Skeletal muscle cell (primary cell): ENCODE data around the gene HPCAL1.
A peak's percentile ranks its signal among the peaks of the same experiment; 100 is the strongest.
"Not testable (repeated sequence)": the region's sequence is repeated elsewhere in the genome, so short reads cannot be mapped to it uniquely, and the experiment has no call there.

ENCODE experiments used
- DNase-seq: peaks from one replicate; pipeline ENCODE4 v3.0.0-alpha.2; 2010; ENCODE audit warnings: low read depth
- H3K4me3 ChIP-seq: 2 replicates; pipeline ENCODE4 v1.5.1; 2011; ENCODE audit warnings: low read depth, mild to moderate bottlenecking, control low read depth, low read length, moderate library complexity

HPCAL1 gene

DNA sequence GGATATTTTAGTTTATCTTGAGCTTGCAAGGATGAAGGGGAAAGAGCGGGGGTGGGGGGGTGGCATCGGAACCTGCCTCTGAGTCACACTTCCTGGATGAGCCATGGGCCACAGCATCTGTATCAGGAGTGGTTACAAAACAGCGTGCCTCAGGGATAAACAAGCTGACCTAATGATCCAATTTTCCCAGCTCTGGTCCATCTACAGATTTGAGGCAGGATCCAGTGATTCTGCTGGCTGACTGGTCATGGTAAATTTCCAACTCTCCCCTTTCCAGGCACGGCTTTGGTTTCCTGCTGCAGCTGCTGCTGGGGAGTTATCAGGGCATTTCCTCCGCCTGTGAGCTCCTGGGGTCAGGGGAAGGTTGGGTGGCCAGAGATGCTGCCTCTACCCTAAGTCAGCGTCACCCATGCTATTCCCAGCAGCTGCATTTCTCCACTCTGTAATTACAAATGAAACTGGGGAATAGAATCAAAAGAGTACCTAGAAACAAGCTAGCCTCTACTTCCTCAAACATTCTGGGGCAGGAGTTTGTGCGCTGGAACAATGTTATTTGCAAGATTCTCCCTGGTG lies 4.7 kb upstream of the HPCAL1 start:
- H3K4me3 ChIP-seq, result no peak overlapping the region
- DNase-seq, result peak; percentile 82

DNA sequence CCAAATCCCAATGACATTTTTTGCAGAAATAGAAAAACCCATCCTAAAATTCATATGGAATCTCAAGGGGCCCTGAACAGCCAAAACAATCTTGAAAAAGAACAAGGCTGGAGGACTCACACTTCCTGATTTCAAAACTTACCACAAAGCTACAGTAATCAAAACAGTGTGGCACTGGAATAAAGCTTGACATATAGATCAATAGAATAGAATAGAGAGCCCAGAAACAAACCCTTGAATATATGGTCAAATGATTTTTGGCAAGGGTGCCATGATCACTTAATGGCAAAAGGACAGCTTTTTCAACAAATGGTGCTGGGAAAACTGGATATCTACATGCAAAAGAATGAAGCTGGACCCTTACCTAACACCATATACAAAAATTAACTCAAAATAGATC lies 3.9 kb upstream of the HPCAL1 start:
- not testable (repeated sequence) for DNase-seq, H3K4me3 ChIP-seq

DNA sequence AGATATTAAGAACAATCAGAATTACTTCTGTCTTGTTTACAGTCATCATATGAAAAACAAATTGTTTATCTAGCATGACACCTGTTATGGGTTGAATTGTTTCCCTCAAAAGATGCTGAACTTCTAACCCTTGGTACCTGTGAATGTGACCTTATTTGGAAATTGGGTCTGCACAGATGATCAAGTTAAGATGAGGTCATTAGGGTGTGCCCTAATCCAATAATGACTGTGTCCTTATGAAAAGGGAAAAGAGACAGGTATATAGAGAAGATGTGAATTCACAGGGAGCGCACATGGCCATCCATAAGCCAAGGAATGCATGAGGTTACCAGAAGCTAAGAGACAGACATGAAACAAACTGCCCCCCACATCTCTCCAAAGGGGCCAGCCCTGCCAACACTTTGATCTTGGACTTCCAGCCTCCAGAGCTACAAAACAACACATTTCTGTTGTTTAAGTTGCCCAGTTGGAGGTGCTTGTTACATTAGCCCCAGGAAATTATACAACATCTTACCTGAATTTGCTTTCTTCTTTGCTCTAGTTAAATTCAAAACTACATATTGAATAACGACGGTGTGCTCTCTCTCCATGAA lies 2.3 kb upstream of the HPCAL1 start:
- no peak for DNase-seq

DNA sequence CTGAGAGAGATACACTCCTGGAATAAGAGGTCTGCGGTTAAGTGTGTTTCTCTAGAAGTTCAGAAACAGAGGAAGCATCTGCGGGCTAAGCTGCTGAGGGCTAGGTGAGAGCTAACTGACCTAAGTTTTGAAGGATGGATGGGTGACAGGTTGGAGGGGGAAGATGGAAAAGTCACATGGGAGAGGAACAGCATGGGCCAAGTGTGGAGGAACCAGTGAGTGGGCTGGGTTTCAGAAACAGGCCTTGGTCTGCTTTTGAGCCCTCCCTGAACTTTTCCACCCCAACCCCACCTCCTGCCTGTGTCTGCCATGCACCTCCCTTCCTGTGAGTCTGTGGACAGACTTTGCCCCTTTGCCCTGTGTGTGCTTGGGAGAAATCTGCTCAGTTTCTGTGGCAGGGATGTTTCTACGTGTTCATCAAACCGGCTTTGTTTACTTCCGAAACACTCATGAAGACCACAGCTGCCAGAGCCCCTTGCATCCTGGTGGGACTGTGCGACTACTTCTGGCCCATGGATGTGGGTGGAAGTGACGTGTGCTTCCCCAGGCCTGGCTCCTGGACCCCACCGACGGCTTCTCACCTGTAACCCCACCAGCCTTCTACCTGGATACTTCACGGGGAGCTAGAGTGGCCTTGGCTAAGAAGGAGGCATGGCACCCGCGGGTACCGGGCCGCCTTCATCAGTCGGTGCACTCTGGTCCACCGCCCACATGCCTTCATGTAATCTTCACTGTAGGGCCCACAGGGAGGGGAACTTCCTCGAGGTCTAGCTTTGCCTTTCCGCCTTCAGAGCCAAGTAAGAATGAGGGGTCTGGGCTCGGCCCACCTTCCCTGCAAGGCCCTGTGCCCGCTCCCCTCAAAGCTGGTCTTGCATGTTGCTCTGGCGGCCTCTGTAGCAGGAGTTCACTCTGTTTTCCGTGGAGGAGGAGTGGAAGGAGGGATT lies 1.4 kb upstream of the HPCAL1 start:
- no peak overlapping the region for H3K4me3 ChIP-seq
- no peak for DNase-seq

More for the DNA sequence above, 2.3 kb upstream of the HPCAL1 start:
- H3K4me3 ChIP-seq, result no peak overlapping the region

DNA sequence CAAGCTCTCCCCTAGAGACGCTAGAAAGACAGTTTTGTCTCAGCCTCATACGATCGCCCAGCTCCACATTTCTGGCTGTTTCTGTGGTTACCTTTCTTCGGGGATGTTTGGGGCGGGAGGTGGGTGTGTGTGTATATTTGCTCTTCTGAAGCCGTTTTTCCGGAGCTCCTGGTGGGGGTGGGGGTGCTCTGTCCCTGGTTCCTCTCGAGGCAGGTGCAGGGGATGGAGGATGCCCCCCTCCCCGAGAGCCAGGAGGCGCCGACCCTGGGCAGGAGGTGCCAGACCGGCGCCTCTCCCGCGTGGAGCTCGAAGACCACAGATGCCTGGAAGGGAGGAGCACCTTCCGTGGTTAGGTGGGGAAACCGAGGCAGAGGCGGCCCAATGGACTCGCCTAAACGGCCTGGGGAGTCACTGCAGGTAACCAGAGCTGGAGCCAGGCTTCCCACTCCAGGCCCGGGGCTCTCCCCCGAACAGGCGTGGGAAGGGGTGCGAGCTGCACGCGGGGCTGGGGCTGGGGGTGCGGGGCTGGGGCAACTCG lies 694 bp upstream of the HPCAL1 start:
- no peak for DNase-seq
- H3K4me3 ChIP-seq, result peak overlapping the region; percentile 74

DNA sequence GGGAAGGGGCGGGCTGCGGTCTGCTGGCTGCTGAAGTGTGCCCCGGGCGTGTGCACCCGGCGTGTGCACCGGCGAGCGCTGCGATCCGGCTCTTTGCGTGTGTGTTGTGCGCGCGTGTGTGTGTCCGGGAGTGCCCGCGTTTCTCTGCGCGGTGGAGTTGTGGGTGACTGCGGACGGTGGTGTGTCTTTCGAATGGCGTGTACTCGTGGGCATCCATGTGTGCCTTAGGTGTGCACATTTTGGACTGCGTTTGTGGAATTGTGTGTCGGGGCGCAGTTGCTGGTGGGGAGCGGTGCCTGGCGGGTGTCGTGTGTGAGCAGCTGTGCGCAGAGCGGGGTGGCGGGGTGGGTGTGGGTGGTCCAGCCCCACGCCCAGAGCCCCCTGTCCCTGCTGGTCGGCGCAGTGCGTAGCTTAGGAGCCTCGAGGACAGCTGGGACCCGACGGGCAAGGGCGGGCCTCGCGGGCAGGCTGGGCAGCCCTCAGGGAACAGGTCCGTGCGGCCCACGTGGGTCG lies 533 bp downstream of the HPCAL1 start:
- DNase-seq, result no peak
- peak overlapping the region; percentile 74 for H3K4me3 ChIP-seq

DNA sequence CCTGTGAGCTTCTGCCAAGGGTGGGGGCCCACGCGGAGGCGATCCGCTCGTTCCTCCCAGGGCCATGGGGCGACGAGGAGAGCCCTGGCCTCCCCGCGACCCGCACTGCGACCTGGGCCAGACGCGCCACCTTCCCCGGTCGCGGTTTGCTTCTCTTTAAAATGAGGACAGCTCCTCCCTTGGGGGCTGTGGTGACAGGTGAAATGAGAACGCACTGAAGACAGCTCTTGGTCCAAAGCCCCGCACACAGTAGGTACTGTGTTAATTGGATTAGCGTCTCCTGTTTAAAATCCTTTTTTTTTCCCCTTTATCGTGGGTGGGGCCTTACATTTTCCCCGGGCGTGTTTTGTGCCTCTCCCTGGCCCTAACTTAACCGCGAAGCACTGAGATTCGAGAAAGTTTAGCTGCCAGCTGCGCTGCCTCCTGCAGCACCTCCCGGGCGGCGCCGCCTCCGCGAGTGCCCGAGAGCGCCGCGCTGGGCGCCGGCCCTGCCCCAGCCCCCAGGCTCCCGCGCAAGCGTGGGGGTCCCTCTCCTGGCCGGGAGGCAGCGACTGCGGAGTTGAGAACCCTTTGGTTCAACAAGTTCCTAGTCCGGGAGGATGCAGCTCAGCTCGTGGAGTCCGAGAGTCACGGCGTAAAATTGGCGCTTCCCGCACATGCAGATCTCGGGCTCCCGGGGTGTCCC lies 1.1 kb downstream of the HPCAL1 start:
- DNase-seq, result peak; percentile 21
- H3K4me3 ChIP-seq, result peak overlapping the region; percentile 74

DNA sequence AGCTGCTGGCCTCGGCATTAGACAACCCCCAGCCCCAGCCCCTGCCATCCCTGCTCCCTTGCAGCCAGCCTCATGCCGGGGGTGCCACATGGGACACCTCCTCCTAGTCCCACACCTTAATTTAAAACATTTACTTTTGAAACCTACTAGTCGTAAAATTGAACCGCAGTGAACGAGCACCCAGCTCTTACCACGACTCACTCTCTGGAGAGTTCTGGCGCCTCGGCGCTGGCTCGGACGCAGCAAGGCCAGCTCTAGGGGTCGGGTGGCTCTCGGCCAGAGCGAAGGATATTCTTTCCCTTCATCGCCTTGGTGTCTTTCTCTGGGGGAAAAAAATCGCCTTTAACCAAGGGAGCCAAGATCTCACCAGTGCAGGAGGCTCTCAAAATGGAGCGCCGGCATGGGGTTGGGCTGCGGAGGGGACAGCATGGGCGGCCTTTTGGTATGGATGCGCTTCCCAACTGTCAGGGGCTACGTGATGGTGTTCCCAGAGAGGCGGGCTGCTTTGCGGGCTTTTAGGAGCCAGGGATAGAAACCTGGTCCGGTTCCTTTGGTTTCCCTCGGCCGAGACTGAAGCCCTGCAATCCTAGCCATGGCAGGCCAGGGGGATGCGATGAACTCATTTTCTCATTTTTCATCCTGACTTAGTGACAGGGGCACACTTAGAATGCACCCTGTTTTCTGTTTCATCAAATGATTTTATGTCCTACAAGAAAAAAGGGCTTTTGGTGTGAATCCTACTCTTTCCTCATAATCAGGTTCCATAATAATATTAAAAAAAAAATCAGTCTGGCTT lies 2.0 kb downstream of the HPCAL1 start:
- no peak for DNase-seq

DNA sequence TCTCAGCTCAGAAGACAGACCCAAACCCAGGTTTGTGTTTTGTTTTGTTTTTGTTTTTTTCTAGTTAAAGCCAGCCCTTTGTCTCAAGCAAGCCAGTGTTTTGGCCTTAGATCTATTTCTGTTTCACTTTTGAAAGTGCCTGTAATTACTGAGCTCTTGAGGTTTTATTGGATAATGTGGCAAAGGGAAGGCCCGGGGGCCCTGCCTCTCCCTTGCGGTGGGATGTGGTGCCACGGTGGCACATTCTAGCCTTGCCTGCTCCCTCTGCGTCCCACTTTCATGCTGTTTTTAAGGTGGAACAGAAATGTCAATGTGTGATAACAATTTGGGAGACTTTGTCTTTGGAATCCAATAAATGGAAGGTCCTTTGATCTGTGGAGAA lies 2.5 kb downstream of the HPCAL1 start:
- DNase-seq, result no peak
- no peak overlapping the region for H3K4me3 ChIP-seq

More for the DNA sequence above, 2.0 kb downstream of the HPCAL1 start:
- peak overlapping the region; percentile 74 for H3K4me3 ChIP-seq

DNA sequence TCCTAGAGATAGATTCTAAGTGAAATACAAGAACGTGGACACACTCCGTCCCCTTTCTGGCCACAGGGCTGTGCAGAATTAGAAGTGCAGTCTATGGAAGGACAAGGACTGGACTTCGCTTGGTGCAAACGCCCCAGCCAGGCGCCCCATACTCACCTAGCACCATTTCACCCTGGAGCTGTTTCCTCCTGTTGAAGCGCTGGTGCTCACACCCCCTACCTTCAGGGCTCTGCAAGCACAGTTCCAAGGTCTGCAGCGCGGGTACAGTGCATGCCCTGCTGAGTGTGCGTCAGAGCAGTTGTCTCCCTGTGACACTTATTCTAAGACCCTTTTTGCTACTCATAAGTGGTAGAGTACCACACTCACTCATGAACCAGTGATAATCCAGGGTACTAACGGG lies 3.0 kb downstream of the HPCAL1 start:
- no peak for DNase-seq
- no peak overlapping the region for H3K4me3 ChIP-seq

DNA sequence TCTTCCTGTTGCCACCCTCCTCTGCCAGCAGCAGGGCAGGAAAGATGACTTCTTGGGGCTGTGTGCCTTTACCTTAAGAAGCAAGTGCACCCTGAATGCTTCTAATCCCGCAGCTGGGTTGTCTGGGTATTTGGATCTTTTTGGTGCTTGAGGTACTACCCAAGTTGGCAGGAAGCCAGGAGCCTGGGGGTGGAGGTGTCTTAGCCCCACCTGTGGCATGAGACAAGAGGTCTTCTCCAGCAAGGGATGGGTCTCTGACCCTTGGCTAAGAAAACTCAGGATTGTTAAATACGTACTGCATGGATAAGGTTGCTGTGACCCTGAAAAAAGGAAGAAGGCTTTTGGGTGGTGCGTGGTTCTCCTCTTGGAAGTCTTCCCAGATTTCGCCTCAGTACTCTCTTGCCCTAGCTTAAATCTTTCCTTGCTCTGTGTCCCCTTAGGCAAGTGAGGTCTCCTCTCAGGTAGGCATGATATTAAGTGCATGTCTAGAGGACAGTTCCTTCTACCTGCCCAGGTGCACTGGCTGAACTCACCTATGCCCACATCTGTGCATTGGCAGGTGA lies 4.3 kb downstream of the HPCAL1 start:
- no peak overlapping the region for H3K4me3 ChIP-seq
- no peak for DNase-seq

DNA sequence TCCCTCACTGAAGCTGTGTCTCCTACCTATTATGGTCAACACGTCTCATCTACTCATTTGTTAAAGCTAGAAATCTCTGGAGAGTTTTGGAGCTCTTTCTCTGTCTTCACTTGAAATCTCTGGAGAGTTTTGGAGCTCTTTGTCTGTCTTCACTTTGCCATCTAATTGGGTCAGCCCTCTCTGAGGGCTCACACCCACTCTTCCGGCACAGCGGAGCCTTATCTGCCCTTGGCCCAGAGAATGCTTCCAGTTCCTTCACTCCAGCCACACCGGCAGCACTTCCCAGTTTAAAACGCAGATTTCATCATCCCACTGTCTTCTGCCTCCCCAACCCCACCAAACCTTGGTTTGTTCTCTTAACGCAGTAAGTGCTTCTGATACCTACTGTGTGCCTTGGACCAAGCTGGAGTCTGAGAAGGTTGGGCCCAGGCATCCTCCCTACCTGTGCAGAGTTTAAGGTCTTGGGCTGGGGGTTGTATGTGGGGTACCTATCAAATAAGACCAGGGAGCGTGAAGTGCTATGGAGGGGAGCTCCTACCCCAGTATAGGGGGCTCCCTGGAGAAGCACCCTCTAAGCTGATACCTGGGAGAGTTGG lies 5.0 kb downstream of the HPCAL1 start:
- DNase-seq, result no peak
- H3K4me3 ChIP-seq, result no peak overlapping the region

DNA sequence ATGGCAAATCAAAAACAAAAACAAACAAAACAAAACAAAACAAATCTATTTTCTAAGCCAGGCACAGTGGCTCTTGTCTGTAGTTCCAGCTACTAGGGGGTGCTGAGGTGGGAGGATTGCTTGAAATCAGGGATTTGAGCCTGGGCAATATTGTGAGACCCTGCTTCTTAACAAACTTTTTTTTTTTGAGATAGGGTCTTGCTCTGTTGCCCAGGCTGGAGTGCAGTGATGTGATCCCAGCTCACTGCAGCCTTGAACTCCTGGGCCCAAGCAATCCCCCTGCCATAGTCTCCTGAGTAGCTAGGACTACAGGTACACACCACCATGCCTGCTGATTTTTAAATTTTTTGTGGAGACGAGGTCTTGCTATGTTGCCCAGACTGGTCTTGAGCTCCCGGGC lies 6.2 kb downstream of the HPCAL1 start:
- H3K4me3 ChIP-seq, result no peak overlapping the region
- no peak for DNase-seq

DNA sequence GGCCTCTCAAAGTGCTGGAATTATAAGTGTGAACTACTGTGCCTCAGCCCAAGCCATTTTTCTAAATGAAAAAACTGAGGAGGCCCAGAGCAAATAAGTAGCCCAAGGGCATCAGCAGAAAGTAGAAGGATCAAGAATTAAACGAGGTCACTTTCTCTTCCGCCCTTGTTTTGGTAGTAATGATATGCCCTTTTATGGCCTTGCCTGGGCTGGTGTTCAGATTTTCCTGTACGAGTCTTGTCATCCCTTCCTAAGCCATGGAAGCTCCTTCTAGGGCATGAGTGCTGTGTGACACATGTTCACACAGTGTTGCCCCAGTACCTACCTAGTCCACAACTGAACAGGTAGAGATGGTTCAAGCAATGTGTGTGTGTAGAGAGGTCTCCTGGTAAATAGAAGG lies 6.6 kb downstream of the HPCAL1 start:
- H3K4me3 ChIP-seq, result no peak overlapping the region
- no peak for DNase-seq

DNA sequence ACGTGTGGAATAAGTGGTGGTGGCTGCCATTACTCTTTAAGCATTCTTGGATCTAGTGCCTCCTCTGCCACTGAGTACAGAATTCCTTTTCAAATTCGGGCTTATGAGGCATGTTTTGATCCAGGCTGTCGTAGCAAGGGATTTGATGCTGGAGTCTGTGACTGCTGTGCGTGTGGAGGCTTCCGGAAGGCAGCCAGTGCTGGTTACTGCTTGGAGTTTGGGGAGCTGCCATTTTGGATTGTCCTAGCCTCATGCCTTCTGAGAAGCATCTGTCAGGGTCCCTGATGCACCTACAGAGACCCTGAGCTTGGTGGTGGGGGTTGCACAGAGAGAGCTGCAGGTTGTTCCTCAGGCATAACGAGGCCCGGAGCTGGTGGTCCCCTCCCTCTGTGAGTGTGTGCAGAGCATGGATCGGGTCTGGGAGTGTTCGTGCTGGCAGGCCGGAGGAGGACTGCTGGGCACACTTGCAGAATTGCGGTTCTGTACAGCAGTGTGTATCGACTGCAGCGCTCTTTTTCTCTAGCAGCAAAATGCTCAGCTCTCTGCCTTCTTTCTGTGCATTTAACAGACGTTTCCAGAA lies 7.7 kb downstream of the HPCAL1 start:
- no peak for DNase-seq
- no peak overlapping the region for H3K4me3 ChIP-seq

DNA sequence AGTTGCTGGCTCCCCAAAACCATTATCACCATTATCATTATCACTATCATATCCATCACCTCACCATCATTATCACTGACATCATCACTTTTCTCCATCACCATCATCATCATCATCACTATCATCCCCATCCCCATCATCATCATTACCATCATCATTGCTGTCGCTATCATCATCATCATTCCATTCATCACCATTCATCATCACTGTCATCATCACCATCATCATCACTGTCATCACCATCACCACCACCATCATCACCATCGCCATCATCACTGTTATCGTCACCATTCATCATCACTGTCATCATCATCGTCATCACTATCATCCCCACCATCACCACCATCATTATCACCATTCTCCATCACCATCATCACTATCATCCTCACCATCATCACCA lies 9.0 kb downstream of the HPCAL1 start:
- H3K4me3 ChIP-seq, result no peak overlapping the region
- DNase-seq, result no peak

DNA sequence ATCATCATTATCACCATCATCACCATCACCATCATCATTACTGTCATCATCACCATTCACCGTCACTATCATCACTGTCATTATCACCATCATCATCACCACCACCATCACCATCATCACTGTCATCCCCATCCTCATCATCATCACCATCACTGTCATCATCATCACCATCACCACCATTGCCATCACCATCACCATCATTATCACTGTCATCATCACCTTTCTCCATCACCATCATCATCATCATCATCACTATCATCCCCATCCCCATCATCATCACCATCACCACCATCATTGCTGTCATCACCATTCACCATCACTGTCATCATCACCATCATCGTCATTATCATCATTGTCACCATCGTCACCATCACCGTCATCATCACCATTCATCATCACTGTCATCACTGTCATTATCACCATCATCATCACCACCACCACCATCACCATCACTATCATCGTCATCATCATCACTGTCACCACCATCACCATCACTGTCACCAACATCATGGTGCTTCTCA lies 9.8 kb downstream of the HPCAL1 start:
- no peak overlapping the region for H3K4me3 ChIP-seq

DNA sequence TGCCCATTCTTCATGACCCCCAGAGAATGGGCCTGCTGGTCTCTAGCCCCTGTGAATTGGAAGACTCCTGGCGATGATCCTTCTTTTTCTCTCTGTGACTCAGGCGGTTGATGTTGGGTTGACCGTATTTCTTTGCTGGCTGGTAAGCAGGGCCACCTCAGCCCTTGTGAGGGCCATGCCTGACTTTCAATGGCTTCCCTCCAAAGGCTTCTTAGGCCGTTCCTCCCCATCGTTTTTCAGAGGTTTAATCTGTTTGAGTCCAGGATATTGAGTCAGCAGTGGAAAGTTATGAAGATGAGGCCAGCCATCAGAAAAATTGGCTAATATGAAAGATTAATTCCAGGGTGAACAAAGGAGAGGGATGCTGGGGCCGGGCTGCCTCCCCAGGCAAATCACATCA lies 13.6 kb downstream of the HPCAL1 start:
- no peak overlapping the region for H3K4me3 ChIP-seq
- DNase-seq, result no peak

More for the DNA sequence above, 9.8 kb downstream of the HPCAL1 start:
- DNase-seq, result no peak
